Loucy (cell line): ENCODE results near the gene BMP4.
"Not testable (repeated sequence)": the region's sequence is repeated elsewhere in the genome, so short reads cannot be mapped to it uniquely, and the experiment has no call there.

ENCODE experiments used
- H2AFZ ChIP-seq: fragments of 200-600 bp; sonication (generic); 2 replicates; pipeline ENCODE4 v1.6.0; 2016; ENCODE audit warnings: antibody characterized with exemption, mild to moderate bottlenecking, low read length, moderate library complexity
- H3F3A ChIP-seq: fragments of 200-600 bp; 2 replicates; pipeline ENCODE4 v1.6.0; 2016; ENCODE audit warnings: antibody characterized with exemption, low read depth, mild to moderate bottlenecking
- H3K27me3 ChIP-seq: fragments of 200-600 bp; sonication (generic); 2 replicates; pipeline ENCODE4 v1.6.1; 2014; ENCODE audit warnings: low read length, mild to moderate bottlenecking; ENCODE audit not compliant: insufficient read depth, poor library complexity, severe bottlenecking
- H3K36me3 ChIP-seq: fragments of 200-600 bp; sonication (generic); 2 replicates; pipeline ENCODE4 v1.6.1; 2016; ENCODE audit warnings: low read length; ENCODE audit not compliant: insufficient read depth
- H3K4me1 ChIP-seq: fragments of 200-600 bp; sonication (generic); 2 replicates; pipeline ENCODE4 v1.5.1; 2014; ENCODE audit warnings: low read length, mild to moderate bottlenecking; ENCODE audit not compliant: insufficient read depth, poor library complexity, severe bottlenecking
- H3K4me2 ChIP-seq: fragments of 200-600 bp; sonication (generic); 2 replicates; pipeline ENCODE4 v1.6.0; 2014; ENCODE audit warnings: antibody characterized with exemption, low read length, low read depth, mild to moderate bottlenecking; ENCODE audit not compliant: poor library complexity, severe bottlenecking
- H3K4me3 ChIP-seq: fragments of 200-600 bp; sonication (generic); 2 replicates; pipeline ENCODE4 v1.5.1; 2014; ENCODE audit warnings: low read length, mild to moderate bottlenecking, mixed read lengths; ENCODE audit not compliant: poor library complexity, severe bottlenecking
- H3K79me2 ChIP-seq: fragments of 200-600 bp; sonication (generic); 2 replicates; pipeline ENCODE4 v1.6.1; 2014; ENCODE audit warnings: low read length; ENCODE audit not compliant: insufficient read depth
- H3K9ac ChIP-seq: fragments of 200-600 bp; sonication (generic); 2 replicates; pipeline ENCODE4 v1.6.0; 2014; ENCODE audit warnings: mild to moderate bottlenecking, low read depth, low read length, moderate library complexity; ENCODE audit not compliant: poor library complexity, severe bottlenecking
- H3K9me2 ChIP-seq: fragments of 200-600 bp; sonication (generic); replicated peaks from 2 replicates; pipeline ENCODE4 v1.6.1; 2016; ENCODE audit warnings: low read depth, low read length, mixed read lengths
- H3K9me3 ChIP-seq: fragments of 200-600 bp; sonication (generic); 2 replicates; pipeline ENCODE4 v1.6.1; 2014; ENCODE audit warnings: mild to moderate bottlenecking, antibody characterized with exemption, low read length, low read depth; ENCODE audit not compliant: insufficient read depth
- H4K20me1 ChIP-seq: fragments of 200-600 bp; sonication (generic); 2 replicates; pipeline ENCODE4 v1.6.0; 2014; ENCODE audit warnings: antibody characterized with exemption, low read length, mild to moderate bottlenecking; ENCODE audit not compliant: insufficient read depth, poor library complexity, severe bottlenecking
- EZH2phosphoT487 ChIP-seq: fragments of 200-600 bp; IDR thresholded peaks from 2 replicates; pipeline ENCODE4 v1.6.1; 2018; ENCODE audit warnings: antibody characterized with exemption, mild to moderate bottlenecking, moderate library complexity, borderline replicate concordance
- TF ChIP-seq, protein P1 (sequence below): fragments of 200-600 bp; sonication (generic); conservative IDR thresholded peaks from 2 replicates; pipeline ENCODE4 v1.5.1; 2014; ENCODE audit warnings: mild to moderate bottlenecking, antibody characterized with exemption, low read length

Gene BMP4

GRCh38 chr14:53996041-53996440 lies 39.4 kb upstream of the BMP4 start:
- H3K27me3 ChIP-seq: no peaks in the 10 kb centered on the region
- no peak overlapping the region for H3K4me2 ChIP-seq
- H3K79me2 ChIP-seq: no peaks in the 10 kb centered on the region
- H3K4me3 ChIP-seq: no peak overlapping the region
- no peaks in the 10 kb centered on the region for H3F3A ChIP-seq
- TF ChIP-seq, protein P1, sequence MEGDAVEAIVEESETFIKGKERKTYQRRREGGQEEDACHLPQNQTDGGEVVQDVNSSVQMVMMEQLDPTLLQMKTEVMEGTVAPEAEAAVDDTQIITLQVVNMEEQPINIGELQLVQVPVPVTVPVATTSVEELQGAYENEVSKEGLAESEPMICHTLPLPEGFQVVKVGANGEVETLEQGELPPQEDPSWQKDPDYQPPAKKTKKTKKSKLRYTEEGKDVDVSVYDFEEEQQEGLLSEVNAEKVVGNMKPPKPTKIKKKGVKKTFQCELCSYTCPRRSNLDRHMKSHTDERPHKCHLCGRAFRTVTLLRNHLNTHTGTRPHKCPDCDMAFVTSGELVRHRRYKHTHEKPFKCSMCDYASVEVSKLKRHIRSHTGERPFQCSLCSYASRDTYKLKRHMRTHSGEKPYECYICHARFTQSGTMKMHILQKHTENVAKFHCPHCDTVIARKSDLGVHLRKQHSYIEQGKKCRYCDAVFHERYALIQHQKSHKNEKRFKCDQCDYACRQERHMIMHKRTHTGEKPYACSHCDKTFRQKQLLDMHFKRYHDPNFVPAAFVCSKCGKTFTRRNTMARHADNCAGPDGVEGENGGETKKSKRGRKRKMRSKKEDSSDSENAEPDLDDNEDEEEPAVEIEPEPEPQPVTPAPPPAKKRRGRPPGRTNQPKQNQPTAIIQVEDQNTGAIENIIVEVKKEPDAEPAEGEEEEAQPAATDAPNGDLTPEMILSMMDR: no peak
- TF ChIP-seq EZH2phosphoT487: no peak
- H3K36me3 ChIP-seq: no peaks in the 10 kb centered on the region
- no peaks in the 10 kb centered on the region for H3K9me3 ChIP-seq
- no peak overlapping the region for H3K9ac ChIP-seq
- H4K20me1 ChIP-seq: no peaks in the 10 kb centered on the region
- no peak overlapping the region for H2AFZ ChIP-seq
- no peaks in the 10 kb centered on the region for H3K4me1 ChIP-seq
- H3K9me2 ChIP-seq: no peaks in the 10 kb centered on the region

GRCh38 chr14:53993920-53994607 lies 37.4 kb upstream of the BMP4 start:
- no peak for TF ChIP-seq EZH2phosphoT487
- TF ChIP-seq, protein P1: no peak
- Histone ChIP-seq H4K20me1 (no peaks in the 10 kb centered on the region), H3K4me3 (no peak overlapping the region), H3K9ac (no peak overlapping the region), H3F3A (no peaks in the 10 kb centered on the region), H3K27me3 (no peaks in the 10 kb centered on the region), H2AFZ (no peak overlapping the region), H3K36me3 (no peaks in the 10 kb centered on the region), H3K4me2 (no peak overlapping the region), H3K9me3 (no peaks in the 10 kb centered on the region), H3K4me1 (no peaks in the 10 kb centered on the region), H3K79me2 (no peaks in the 10 kb centered on the region), H3K9me2 (no peaks in the 10 kb centered on the region)

- Histone ChIP-seq H3K27me3 (no peaks in the 10 kb centered on the region), H3K4me1 (no peaks in the 10 kb centered on the region), H3K4me2 (no peak overlapping the region), H4K20me1 (no peaks in the 10 kb centered on the region), H3K9me3 (no peaks in the 10 kb centered on the region), H3K36me3 (no peaks in the 10 kb centered on the region), H3K9me2 (no peaks in the 10 kb centered on the region), H3F3A (no peaks in the 10 kb centered on the region), H2AFZ (no peak overlapping the region), H3K79me2 (no peaks in the 10 kb centered on the region), H3K9ac (no peak overlapping the region), H3K4me3 (no peak overlapping the region)
- TF ChIP-seq EZH2phosphoT487: no peak
- TF ChIP-seq, protein P1: no peak
These were observed 34.4 kb upstream of the BMP4 start for GRCh38 chr14:53990978-53991377.

DNA sequence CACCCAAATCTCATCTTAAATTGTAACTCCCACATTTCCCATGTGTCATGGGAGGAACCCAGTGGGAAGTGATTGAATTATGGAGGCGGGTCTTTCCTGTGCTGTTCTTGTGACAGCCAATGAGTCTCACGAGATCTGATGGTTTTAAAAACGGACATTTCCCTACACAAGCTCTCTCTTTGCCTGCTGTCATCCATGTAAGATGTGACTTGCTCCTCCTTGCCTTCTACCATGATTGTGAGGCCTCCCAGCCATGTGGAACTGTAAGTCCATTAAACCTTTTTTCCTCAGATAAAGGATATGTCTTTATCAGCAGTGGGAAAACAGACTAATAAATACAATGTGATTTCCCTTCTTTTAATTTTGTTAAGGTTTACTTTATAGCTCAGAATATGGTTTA lies 30.1 kb upstream of the BMP4 start:
- not testable (repeated sequence) for H3K36me3 ChIP-seq, H3K9ac ChIP-seq, H2AFZ ChIP-seq, H3K9me2 ChIP-seq, H3K4me1 ChIP-seq, H3K4me3 ChIP-seq, H3K4me2 ChIP-seq, H3K27me3 ChIP-seq, H3K9me3 ChIP-seq, H3K79me2 ChIP-seq, H3F3A ChIP-seq, H4K20me1 ChIP-seq

- not testable (repeated sequence) for H3K9me3 ChIP-seq, H2AFZ ChIP-seq, H3K4me3 ChIP-seq, H3K9ac ChIP-seq, H3K4me1 ChIP-seq, H3K79me2 ChIP-seq, H3F3A ChIP-seq, H3K9me2 ChIP-seq, H3K27me3 ChIP-seq, H4K20me1 ChIP-seq, H3K4me2 ChIP-seq, H3K36me3 ChIP-seq
These were observed 28.3 kb upstream of the BMP4 start for GRCh38 chr14:53984958-53985357.
